Uterus (tissue), 2 donors: ENCODE measurements around the gene IL32.

ENCODE experiments used
- POLR2A ChIP-seq, 2 donors: fragments of 450-650 bp; IDR thresholded peaks; one replicate each; pipeline ENCODE4 v1.6.1; 2016; ENCODE audit warnings: antibody characterized with exemption in 2 of 2, mild to moderate bottlenecking in 1 of 2, moderate library complexity in 1 of 2
- TF ChIP-seq, protein P1 (sequence below), 4 experiments: fragments of 200-600 bp in 2 of 4; fragments of 450-650 bp in 2 of 4; sonication (generic) in 2 of 4; IDR thresholded peaks; one replicate each; pipeline ENCODE4 v1.5.1; 2016 to 2019; ENCODE audit warnings: antibody characterized with exemption in 4 of 4, mild to moderate bottlenecking in 2 of 4, moderate library complexity in 1 of 4

GRCh38 chr16:3095869-3096268, 30.4 kb downstream of the IL32 start:
- TF ChIP-seq, protein P1, sequence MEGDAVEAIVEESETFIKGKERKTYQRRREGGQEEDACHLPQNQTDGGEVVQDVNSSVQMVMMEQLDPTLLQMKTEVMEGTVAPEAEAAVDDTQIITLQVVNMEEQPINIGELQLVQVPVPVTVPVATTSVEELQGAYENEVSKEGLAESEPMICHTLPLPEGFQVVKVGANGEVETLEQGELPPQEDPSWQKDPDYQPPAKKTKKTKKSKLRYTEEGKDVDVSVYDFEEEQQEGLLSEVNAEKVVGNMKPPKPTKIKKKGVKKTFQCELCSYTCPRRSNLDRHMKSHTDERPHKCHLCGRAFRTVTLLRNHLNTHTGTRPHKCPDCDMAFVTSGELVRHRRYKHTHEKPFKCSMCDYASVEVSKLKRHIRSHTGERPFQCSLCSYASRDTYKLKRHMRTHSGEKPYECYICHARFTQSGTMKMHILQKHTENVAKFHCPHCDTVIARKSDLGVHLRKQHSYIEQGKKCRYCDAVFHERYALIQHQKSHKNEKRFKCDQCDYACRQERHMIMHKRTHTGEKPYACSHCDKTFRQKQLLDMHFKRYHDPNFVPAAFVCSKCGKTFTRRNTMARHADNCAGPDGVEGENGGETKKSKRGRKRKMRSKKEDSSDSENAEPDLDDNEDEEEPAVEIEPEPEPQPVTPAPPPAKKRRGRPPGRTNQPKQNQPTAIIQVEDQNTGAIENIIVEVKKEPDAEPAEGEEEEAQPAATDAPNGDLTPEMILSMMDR (IDR thresholded peaks at IDR 0.05) = peak in 1 of 4 experiments; percentile 9
- no peak for TF ChIP-seq POLR2A (IDR thresholded peaks at IDR 0.05)
